A549 (cell line): ENCODE results near the gene PMPCA. TPM values are rescaled to one million over a fixed set of nuclear protein-coding genes. Genes with fewer than 3 reads are reported as not detected.

Experiments used
- ATAC-seq, 2 experiments: fragments of 200-7000 bp in 1 of 2; fragments of >200 bp in 1 of 2; cut with Nextera tagmentation in 1 of 2; cut with Tn5 transposase in 1 of 2; 3 replicates each; pipeline versions ENCODE4 v1.8.0 to v1.9.1; 2018 to 2020; ENCODE audit warnings: mild to moderate bottlenecking in 1 of 2, moderate library complexity in 1 of 2
- CTCF ChIA-PET: fragments of 300-600 bp; sonication (Branson Sonifier 250); formaldehyde crosslinking; extraction: SDS; loops from one replicate; lab custom pipeline; 2021; ENCODE audit warnings: antibody characterized with exemption, inconsistent platforms; lab: Yijun Ruan, JAX
- POLR2A ChIA-PET: fragments of 350-600 bp; formaldehyde crosslinking; extraction: SDS; loops from one replicate; lab custom pipeline; 2021; ENCODE audit warnings: antibody characterized with exemption, inconsistent platforms; lab: Yijun Ruan, JAX
- DNase-seq, 2 experiments: peaks; one replicate each; pipeline versions ENCODE4 v3.0.0 to v3.0.0-alpha.2; 2011 to 2016; ENCODE audit warnings: low read depth in 1 of 2, low spot score in 1 of 2
- FAIRE-seq: peaks from 2 replicates; lab custom pipeline; 2011; peaks lifted over from hg19 to GRCh38; lab: Jason Lieb, UNC
- H3K27ac ChIP-seq, 2 experiments: fragments of >200 bp; sonication (Bioruptor Twin); formaldehyde crosslinking; 3 replicates each; pipeline ENCODE4 v1.5.1; 2016 to 2017
- H3K4me1 ChIP-seq: fragments of >200 bp; sonication (Bioruptor Twin); formaldehyde crosslinking; 3 replicates; pipeline ENCODE4 v1.6.1; 2016
- H3K4me2 ChIP-seq: fragments of >200 bp; sonication (Bioruptor Twin); formaldehyde crosslinking; 3 replicates; pipeline ENCODE4 v1.6.1; 2016
- H3K4me3 ChIP-seq: fragments of >200 bp; sonication (Bioruptor Twin); formaldehyde crosslinking; 3 replicates; pipeline ENCODE4 v1.5.1; 2016
- H3K9me3 ChIP-seq: fragments of >200 bp; sonication (Bioruptor Twin); formaldehyde crosslinking; 3 replicates; pipeline ENCODE4 v1.6.1; 2016
- EHF ChIP-seq: fragments of 250-450 bp; sonication (Bioruptor Pico); IDR thresholded peaks from 2 replicates; pipeline ENCODE4 v1.5.0; 2020; ENCODE audit warnings: mild to moderate bottlenecking
- EHMT2 ChIP-seq: fragments of 200-600 bp; sonication (generic); IDR thresholded peaks from 2 replicates; pipeline ENCODE4 v1.6.1; 2016; ENCODE audit warnings: antibody characterized with exemption, low read depth, mild to moderate bottlenecking, moderate library complexity
- ELK1 ChIP-seq: fragments of 150-350 bp; IDR thresholded peaks from 2 replicates; pipeline ENCODE4 v1.6.1; 2014; ENCODE audit warnings: low read depth, mild to moderate bottlenecking, low read length
- FOSL2 ChIP-seq, 2 experiments: fragments of 450-650 bp in 1 of 2; fragments of >200 bp in 1 of 2; sonication (Bioruptor Twin) in 1 of 2; formaldehyde crosslinking; IDR thresholded peaks; 2 replicates each; pipeline versions ENCODE4 v1.5.0 to v1.6.1; 2016 to 2020; ENCODE audit warnings: mild to moderate bottlenecking in 1 of 2, moderate library complexity in 1 of 2
- HDAC2 ChIP-seq: fragments of 200-600 bp; sonication (generic); IDR thresholded peaks from 2 replicates; pipeline ENCODE4 v1.6.1; 2016
- HES2 ChIP-seq: fragments of >200 bp; sonication (Bioruptor Twin); formaldehyde crosslinking; IDR thresholded peaks from 2 replicates; pipeline ENCODE4 v1.6.1; 2016
- HOXA7 ChIP-seq: fragments of 250-450 bp; sonication (Bioruptor Pico); IDR thresholded peaks from 2 replicates; pipeline ENCODE4 v1.5.0; 2020; ENCODE audit warnings: mild to moderate bottlenecking, moderate library complexity
- NPAS2 ChIP-seq: fragments of 250-450 bp; sonication (Bioruptor Pico); IDR thresholded peaks from 2 replicates; pipeline ENCODE4 v1.8.0; 2022; ENCODE audit warnings: mild to moderate bottlenecking, moderate library complexity, borderline replicate concordance
- RAD21 ChIP-seq, 2 experiments: fragments of >200 bp in 1 of 2; sonication (Bioruptor Twin) in 1 of 2; formaldehyde crosslinking in 1 of 2; IDR thresholded peaks in 1 of 2; conservative IDR thresholded peaks in 1 of 2; 2 replicates in 1 of 2; 3 replicates in 1 of 2; pipeline ENCODE4 v1.6.1; 2012 to 2018; ENCODE audit warnings: inconsistent platforms in 1 of 2
- RARB ChIP-seq: fragments of 250-450 bp; sonication (Bioruptor Pico); IDR thresholded peaks from 2 replicates; pipeline ENCODE4 v1.8.0; 2021; ENCODE audit warnings: mild to moderate bottlenecking, moderate library complexity
- RCOR1 ChIP-seq: fragments of 150-350 bp; IDR thresholded peaks from 2 replicates; pipeline ENCODE4 v1.6.1; 2014; ENCODE audit warnings: antibody characterized with exemption, low read length, low read depth
- REST ChIP-seq: fragments of 200-600 bp; sonication (generic); IDR thresholded peaks from 2 replicates; pipeline ENCODE4 v1.6.1; 2016; ENCODE audit warnings: antibody characterized with exemption, mild to moderate bottlenecking, moderate library complexity
- SREBF2 ChIP-seq: fragments of 450-650 bp; IDR thresholded peaks from 2 replicates; pipeline ENCODE4 v1.6.1; 2014; ENCODE audit warnings: mild to moderate bottlenecking, moderate library complexity
- WGBS: methylation state at CpG from one replicate; pipeline ENCODE4 v1.1.6; 2017; ENCODE audit errors: missing lambda C conversion rate; 5-methylcytosine and 5-hydroxymethylcytosine counted together
- polyA plus RNA-seq, 4 experiments: library from polyadenylated mRNA; depleted of rRNA in 3 of 4; stranded (reverse); fragments of >200 nt; fragmentation: RNase III in 1 of 4; extraction: RNeasy Plus Mini Kit Qiagen cat#74134 plus additional on column Dnase treatment in 1 of 4; gene quantifications; 2 replicates in 3 of 4; 3 replicates in 1 of 4; pipeline ENCODE4 v1.2.3, GENCODE V29; 2011 to 2017
- TF ChIP-seq, protein P1 (sequence below): fragments of 250-450 bp; sonication (Bioruptor Pico); IDR thresholded peaks from 2 replicates; pipeline ENCODE4 v1.5.0; 2021; ENCODE audit warnings: mild to moderate bottlenecking, moderate library complexity, borderline replicate concordance

The PMPCA gene
- polyA plus RNA-seq, 2 of the 4 experiments (the other 2 are of a cell fraction) = 71.1 to 89.2 TPM

GRCh38 chr9:136365775-136366222, 44.7 kb upstream of the PMPCA start (continued):
- no peak for TF ChIP-seq RARB (CRISPR knock-in tag)

GRCh38 chr9:136366826-136367225, 43.6 kb upstream of the PMPCA start:
- 93% methylated on average over 6 of the region's 9 CpGs for WGBS
- no peak for FAIRE-seq

More at GRCh38 chr9:136366826-136367225, 43.6 kb upstream of the PMPCA start:
- ChIA-PET POLR2A (interaction anchor here (1.1 kb wide), 1 partner anchor 100 kb away, joined by 3 read pairs; no protein-coding TSS in a partner anchor), CTCF (interaction anchor here (0.6 to 2.7 kb wide), 10 partner anchors 10 to 327 kb away, joined by 3 to 14 read pairs (median 5); no protein-coding TSS in a partner anchor)
- Histone ChIP-seq H3K4me1 (peaks cover 13% of the 10 kb centered on the region; the same call in 2 of the 3 replicates), H3K27ac (no peak overlapping the region), H3K4me2 (no peak overlapping the region), H3K9me3 (no peaks in the 10 kb centered on the region), H3K4me3 (no peak overlapping the region)
- TF ChIP-seq ELK1 (no peak), SREBF2 (no peak), EHF (no peak), RCOR1 (no peak), HOXA7 (CRISPR knock-in tag) (no peak), RAD21 (conservative IDR thresholded peaks at IDR 0.05 in 1 of 2, IDR thresholded peaks at IDR 0.05 in 1 of 2) (no peak), HDAC2 (no peak), HES2 (no peak), REST (no peak), NPAS2 (CRISPR knock-in tag) (no peak), EHMT2 (no peak), FOSL2 (IDR thresholded peaks at IDR 0.05) (no peak), FOSL2 (CRISPR knock-in tag; IDR thresholded peaks at IDR 0.05) (no peak)
- TF ChIP-seq, protein P1, sequence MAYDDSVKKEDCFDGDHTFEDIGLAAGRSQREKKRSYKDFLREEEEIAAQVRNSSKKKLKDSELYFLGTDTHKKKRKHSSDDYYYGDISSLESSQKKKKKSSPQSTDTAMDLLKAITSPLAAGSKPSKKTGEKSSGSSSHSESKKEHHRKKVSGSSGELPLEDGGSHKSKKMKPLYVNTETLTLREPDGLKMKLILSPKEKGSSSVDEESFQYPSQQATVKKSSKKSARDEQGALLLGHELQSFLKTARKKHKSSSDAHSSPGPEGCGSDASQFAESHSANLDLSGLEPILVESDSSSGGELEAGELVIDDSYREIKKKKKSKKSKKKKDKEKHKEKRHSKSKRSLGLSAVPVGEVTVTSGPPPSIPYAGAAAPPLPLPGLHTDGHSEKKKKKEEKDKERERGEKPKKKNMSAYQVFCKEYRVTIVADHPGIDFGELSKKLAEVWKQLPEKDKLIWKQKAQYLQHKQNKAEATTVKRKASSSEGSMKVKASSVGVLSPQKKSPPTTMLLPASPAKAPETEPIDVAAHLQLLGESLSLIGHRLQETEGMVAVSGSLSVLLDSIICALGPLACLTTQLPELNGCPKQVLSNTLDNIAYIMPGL (CRISPR knock-in tag) = no peak
- no peak for ATAC-seq
- no peak for DNase-seq
